Stimulated activated CD8-positive, alpha-beta memory T cell treated with anti-CD3 and anti-CD28 coated beads, Interleukin-15, amount 100 ng/mL, for 4 hours (primary cell): ENCODE measurements around the gene LONRF2.

ENCODE experiments used
- DNase-seq, 2 donors: peaks; one replicate each; pipeline ENCODE4 v3.0.0-alpha.2; 2020; ENCODE audit warnings: low read depth in 2 of 2

The LONRF2 gene

GRCh38 chr2:100301881-100302584 is 20.3 kb downstream of the LONRF2 start:
- DNase-seq, result no peak

GRCh38 chr2:100299548-100299947 is 22.8 kb downstream of the LONRF2 start:
- DNase-seq, result no peak

- DNase-seq, result no peak
Measured at GRCh38 chr2:100297511-100297910, 24.8 kb downstream of the LONRF2 start.

- no peak for DNase-seq
Measured at GRCh38 chr2:100294162-100294497, 28.2 kb downstream of the LONRF2 start.

- DNase-seq, result no peak
Measured at GRCh38 chr2:100293341-100294161, 28.8 kb downstream of the LONRF2 start.

- DNase-seq, result peak in 1 of 2 donors; percentile 25
Measured at GRCh38 chr2:100292022-100292580, 30.2 kb downstream of the LONRF2 start.

GRCh38 chr2:100291152-100291970 is 30.9 kb downstream of the LONRF2 start:
- DNase-seq, result peak; percentile 28 to 54

GRCh38 chr2:100290718-100291151 is 31.6 kb downstream of the LONRF2 start:
- DNase-seq, result no peak

- no peak for DNase-seq
Measured at GRCh38 chr2:100289020-100289419, 33.3 kb downstream of the LONRF2 start.

- DNase-seq, result no peak
Measured at GRCh38 chr2:100286318-100286717, 36.0 kb downstream of the LONRF2 start.

GRCh38 chr2:100285691-100286090 is 36.6 kb downstream of the LONRF2 start:
- DNase-seq, result no peak

- DNase-seq, result no peak
Measured at GRCh38 chr2:100285011-100285410, 37.3 kb downstream of the LONRF2 start.

GRCh38 chr2:100283724-100284501 is 38.4 kb downstream of the LONRF2 start:
- no peak for DNase-seq

- no peak for DNase-seq
Measured at GRCh38 chr2:100281521-100282438, 40.5 kb downstream of the LONRF2 start.

GRCh38 chr2:100279586-100280534 is 42.4 kb downstream of the LONRF2 start:
- no peak for DNase-seq

- no peak for DNase-seq
Measured at GRCh38 chr2:100278986-100279385, 43.3 kb downstream of the LONRF2 start.

- no peak for DNase-seq
Measured at GRCh38 chr2:100278501-100278900, 43.8 kb downstream of the LONRF2 start.

- DNase-seq, result no peak
Measured at GRCh38 chr2:100277540-100278207, 44.6 kb downstream of the LONRF2 start.
